Left ventricle myocardium inferior (tissue), 1 donor: Measurements from ENCODE around the gene NRP2. TPM values are rescaled to one million over a fixed set of nuclear protein-coding genes. Genes with fewer than 3 reads are reported as not detected.

Source experiments
- DNase-seq: peaks from one replicate; pipeline ENCODE4 v3.0.0-alpha.2; 2020
- H3K27ac ChIP-seq: fragments of 200-600 bp; replicated peaks from 2 replicates; pipeline ENCODE4 v1.8.0; 2021
- H3K27me3 ChIP-seq: fragments of 200-600 bp; 2 replicates; pipeline ENCODE4 v1.8.0; 2021; ENCODE audit warnings: low read depth
- H3K36me3 ChIP-seq: fragments of 200-600 bp; 2 replicates; pipeline ENCODE4 v1.8.0; 2021
- H3K4me1 ChIP-seq: fragments of 200-600 bp; 2 replicates; pipeline ENCODE4 v1.8.0; 2021
- H3K4me3 ChIP-seq: fragments of 200-600 bp; 2 replicates; pipeline ENCODE4 v1.8.0; 2021; ENCODE audit warnings: mild to moderate bottlenecking, moderate library complexity
- H3K9me3 ChIP-seq: fragments of 200-600 bp; replicated peaks from 2 replicates; pipeline ENCODE4 v1.8.0; 2021
- CTCF ChIP-seq: fragments of 200-600 bp; IDR thresholded peaks from 2 replicates; pipeline ENCODE4 v1.8.0; 2021; ENCODE audit warnings: antibody characterized with exemption, mild to moderate bottlenecking, borderline replicate concordance
- intact Hi-C: fragments of 100-400 bp; cut with micrococcal nuclease; formaldehyde crosslinking; loops from one replicate; pipeline ENCODE4 v1.11.0; 2022
- total RNA-seq: library from RNA; stranded (reverse); fragmentation: NEBNext Ultra II Directional; extraction: Animal tissue kit (Norgen Biotek cat#: 25700); gene quantifications from one replicate; pipeline ENCODE4 v1.2.1, GENCODE V29; 2021
- donor health status: DM: no; HTN: yes; CAD: no; lungs with severe emphysema.

The NRP2 gene
- total RNA-seq, 1 donor from 2014 or later: 7.6 TPM

GRCh38 chr2:205685314-205686055, 3.2 kb downstream of the NRP2 start:
- DNase-seq: no peak
- peak overlapping the region; percentile 79 for H3K4me3 ChIP-seq
- H3K4me1 ChIP-seq: peaks cover 84% of the 10 kb centered on the region
- TF ChIP-seq CTCF: no peak
- intact Hi-C loops: no loop called here
- peak overlapping the region; percentile 84 for H3K27ac ChIP-seq
- no peaks in the 10 kb centered on the region for H3K9me3 ChIP-seq
- peaks cover 60% of the 10 kb centered on the region for H3K27me3 ChIP-seq
- no peaks in the 10 kb centered on the region for H3K36me3 ChIP-seq

- no peaks in the 10 kb centered on the region for H3K36me3 ChIP-seq
- H3K4me1 ChIP-seq: peaks cover 77% of the 10 kb centered on the region
- intact Hi-C loops: no loop called here
- no peaks in the 10 kb centered on the region for H3K9me3 ChIP-seq
- peak overlapping the region; percentile 84 for H3K27ac ChIP-seq
- no peak for TF ChIP-seq CTCF
- peaks cover 53% of the 10 kb centered on the region for H3K27me3 ChIP-seq
- DNase-seq: no peak
- H3K4me3 ChIP-seq: peak overlapping the region; percentile 79
These were observed 3.9 kb downstream of the NRP2 start for GRCh38 chr2:205686056-205686782.

- Histone ChIP-seq H3K9me3 (no peaks in the 10 kb centered on the region), H3K36me3 (no peaks in the 10 kb centered on the region), H3K27ac (peak overlapping the region; percentile 84), H3K4me3 (peak overlapping the region; percentile 79), H3K27me3 (peaks cover 45% of the 10 kb centered on the region), H3K4me1 (peaks cover 69% of the 10 kb centered on the region)
- no peak for TF ChIP-seq CTCF
- intact Hi-C loops: no loop called here
- no peak for DNase-seq
These were observed 4.7 kb downstream of the NRP2 start for GRCh38 chr2:205686783-205687640.

- Histone ChIP-seq H3K27me3 (peaks cover 39% of the 10 kb centered on the region), H3K9me3 (no peaks in the 10 kb centered on the region), H3K4me1 (peaks cover 63% of the 10 kb centered on the region), H3K36me3 (no peaks in the 10 kb centered on the region), H3K4me3 (no peak overlapping the region), H3K27ac (no peak overlapping the region)
- TF ChIP-seq CTCF: no peak
- no peak for DNase-seq
- intact Hi-C loops: no loop called here
These were observed 5.3 kb downstream of the NRP2 start for GRCh38 chr2:205687641-205687956.

GRCh38 chr2:205688417-205689200, 6.3 kb downstream of the NRP2 start:
- intact Hi-C loops: no loop called here
- Histone ChIP-seq H3K27ac (peak overlapping the region; percentile 54), H3K4me3 (no peak overlapping the region), H3K9me3 (no peaks in the 10 kb centered on the region), H3K27me3 (peaks cover 31% of the 10 kb centered on the region), H3K4me1 (peaks cover 55% of the 10 kb centered on the region), H3K36me3 (no peaks in the 10 kb centered on the region)
- TF ChIP-seq CTCF: no peak
- no peak for DNase-seq
